GM12872 (cell line): ENCODE results near the gene TMEM120A.

Source experiments
- CTCF ChIP-seq: IDR thresholded peaks from 3 replicates; pipeline ENCODE4 v1.5.1; 2011; ENCODE audit warnings: low read depth, mild to moderate bottlenecking, low read length, moderate library complexity; ENCODE audit not compliant: insufficient read depth

TMEM120A gene

GRCh38 chr7:76000566-76000965, 6.2 kb upstream of the TMEM120A start:
- TF ChIP-seq CTCF: no peak

GRCh38 chr7:75998038-75998437, 3.6 kb upstream of the TMEM120A start:
- no peak for TF ChIP-seq CTCF

DNA sequence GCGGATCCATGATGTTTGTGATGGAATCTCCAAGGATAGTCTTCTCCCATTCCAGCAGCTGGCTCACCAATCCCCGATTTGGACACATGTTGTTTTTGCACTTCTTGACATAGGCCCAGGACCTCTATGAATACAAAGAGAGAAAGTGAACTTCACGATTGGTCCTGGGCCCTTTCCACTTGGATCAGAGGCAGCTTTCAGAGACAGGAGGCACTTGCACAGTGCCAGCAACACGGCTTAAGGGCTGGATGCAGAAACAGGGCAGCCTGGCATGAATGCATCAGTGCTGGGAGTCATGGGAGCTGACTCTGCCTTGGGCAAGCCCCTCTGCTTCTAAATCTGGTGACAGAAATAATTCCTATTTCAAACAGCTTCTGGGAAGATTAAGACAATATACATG, 2.1 kb upstream of the TMEM120A start:
- no peak for TF ChIP-seq CTCF

DNA sequence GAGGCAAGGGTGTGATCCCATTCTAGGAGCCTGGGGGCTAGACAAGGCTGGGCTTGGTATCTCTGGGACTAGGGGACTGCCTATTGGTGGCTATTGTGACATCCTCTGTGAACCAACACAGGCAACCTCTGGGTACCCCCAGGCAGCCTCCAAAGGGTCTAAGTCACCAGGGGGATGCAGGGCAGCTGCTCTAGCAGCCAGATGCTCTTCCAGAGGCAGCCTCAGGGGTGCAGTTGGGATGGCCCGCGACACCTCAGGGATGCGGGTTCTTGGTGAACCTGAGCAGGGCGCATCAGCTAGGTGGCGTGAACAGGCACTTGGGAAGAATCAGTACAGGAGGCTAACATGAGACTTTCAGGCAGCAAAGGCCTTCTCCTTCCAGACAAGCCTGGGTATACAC, 1.6 kb upstream of the TMEM120A start:
- no peak for TF ChIP-seq CTCF

DNA sequence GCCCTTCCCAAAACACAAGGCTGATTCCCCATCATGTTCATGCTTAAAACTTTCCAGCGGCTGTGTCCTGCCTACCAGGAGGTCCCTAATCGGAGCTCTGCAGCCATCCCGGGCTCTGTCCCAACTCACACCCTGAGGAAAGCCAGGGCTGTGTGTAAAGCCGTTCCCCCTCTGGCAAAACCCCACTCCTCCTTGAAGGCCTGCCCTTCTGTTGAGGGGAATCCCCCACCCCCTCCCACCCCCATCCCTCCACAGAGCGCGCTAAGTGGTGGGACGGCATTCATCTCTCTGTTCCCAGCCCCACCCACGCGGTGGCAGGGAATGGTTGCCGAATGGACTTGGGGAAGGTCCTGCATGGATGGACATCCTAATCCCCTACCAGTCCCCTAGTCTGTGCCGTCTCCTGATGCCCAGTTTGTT, 667 bp upstream of the TMEM120A start:
- TF ChIP-seq CTCF: no peak

GRCh38 chr7:75993689-75994387, 557 bp downstream of the TMEM120A start:
- TF ChIP-seq CTCF: no peak

DNA sequence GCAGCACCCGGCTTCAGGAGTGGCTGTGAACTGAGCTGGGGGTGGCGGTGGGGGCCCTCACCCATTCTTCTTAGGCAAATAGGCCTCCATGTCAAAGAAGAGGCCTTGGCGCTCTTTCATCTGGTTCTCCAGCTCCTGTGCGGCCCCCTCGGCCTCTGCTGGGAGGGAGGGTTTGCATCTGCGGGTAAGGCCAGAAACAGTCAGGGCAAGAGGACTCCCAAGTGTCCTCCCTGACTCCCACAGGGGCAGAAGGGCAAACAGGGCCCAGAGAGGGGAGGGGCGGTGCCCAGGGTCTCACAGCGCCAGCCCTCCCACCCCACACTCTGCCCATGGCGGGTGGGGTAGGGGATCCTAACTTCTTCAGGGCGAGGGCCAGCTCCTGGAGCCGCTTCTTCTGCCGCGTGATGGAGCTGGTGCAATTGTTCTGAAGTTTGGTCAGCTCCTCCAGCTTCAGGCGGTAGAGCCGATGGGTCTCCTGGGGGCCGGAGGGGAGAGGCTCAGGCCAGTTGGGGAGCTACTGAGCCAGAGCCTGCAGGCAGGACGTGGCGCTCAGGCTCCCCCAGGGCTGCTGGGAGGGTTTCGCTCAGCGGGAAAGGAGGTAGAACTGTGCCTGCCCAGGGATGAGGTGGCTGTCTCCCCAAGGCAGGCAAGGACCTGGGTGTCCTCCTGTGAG, 2.2 kb downstream of the TMEM120A start:
- TF ChIP-seq CTCF: no peak
